Prostate gland (tissue), 2 donors: ENCODE measurements around the gene MAP1S. TPM values are rescaled to one million over a fixed set of nuclear protein-coding genes. Genes with fewer than 3 reads are reported as not detected.

ENCODE experiments used
- DNase-seq: peaks from one replicate; pipeline ENCODE4 v3.0.0-alpha.2; 2019; ENCODE audit warnings: low spot score
- H3K27ac ChIP-seq, 2 donors: fragments of 200-600 bp; sonication (generic); 2 replicates each; pipeline ENCODE4 v1.5.1; 2017 to 2019
- H3K27me3 ChIP-seq: fragments of 200-600 bp; sonication (generic); replicated peaks from 2 replicates; pipeline ENCODE4 v1.5.1; 2019; ENCODE audit not compliant: insufficient read depth
- H3K36me3 ChIP-seq, 2 donors: fragments of 200-600 bp; sonication (generic); 1 replicate in 1 of 2; 2 replicates in 1 of 2; pipeline versions ENCODE4 v1.5.1 to v1.8.1; 2017 to 2019
- H3K4me1 ChIP-seq: fragments of 200-600 bp; sonication (generic); replicated peaks from 2 replicates; pipeline ENCODE4 v1.5.1; 2019
- H3K4me3 ChIP-seq, 2 donors: fragments of 200-600 bp; sonication (generic); 2 replicates each; pipeline ENCODE4 v1.5.1; 2017 to 2019
- H3K9me3 ChIP-seq: fragments of 200-600 bp; sonication (generic); 2 replicates; pipeline ENCODE4 v1.5.1; 2017
- POLR2A ChIP-seq: fragments of 450-650 bp; IDR thresholded peaks from one replicate; pipeline ENCODE4 v1.6.1; 2016; ENCODE audit warnings: antibody characterized with exemption, mild to moderate bottlenecking
- POLR2AphosphoS5 ChIP-seq: sonication (generic); formaldehyde crosslinking; IDR thresholded peaks from one replicate; pipeline ENCODE4 v1.6.1; 2017; ENCODE audit warnings: antibody characterized with exemption
- WGBS: methylation state at CpG from one replicate; pipeline ENCODE4 v1.1.5; 2018; 5-methylcytosine and 5-hydroxymethylcytosine counted together
- intact Hi-C: fragments of 100-400 bp; cut with DNase I; formaldehyde crosslinking; loops from one replicate; pipeline ENCODE4 v1.14.2; 2022
- total RNA-seq, 2 donors: library from RNA; depleted of rRNA; stranded (reverse); fragments of >200 nt; gene quantifications; one replicate each; pipeline ENCODE4 v1.1.0, GENCODE V29; 2016
- TF ChIP-seq, protein P1 (sequence below), 4 experiments: fragments of 200-600 bp in 2 of 4; fragments of 450-650 bp in 2 of 4; sonication (generic) in 2 of 4; IDR thresholded peaks; 1 replicate in 3 of 4; 2 replicates in 1 of 4; pipeline ENCODE4 v1.5.1; 2016 to 2019; ENCODE audit warnings: antibody characterized with exemption in 4 of 4, mild to moderate bottlenecking in 2 of 4, moderate library complexity in 2 of 4

The MAP1S gene
- total RNA-seq, 2 donors from 2014 or later, result 34.9 to 61.1 TPM

DNA sequence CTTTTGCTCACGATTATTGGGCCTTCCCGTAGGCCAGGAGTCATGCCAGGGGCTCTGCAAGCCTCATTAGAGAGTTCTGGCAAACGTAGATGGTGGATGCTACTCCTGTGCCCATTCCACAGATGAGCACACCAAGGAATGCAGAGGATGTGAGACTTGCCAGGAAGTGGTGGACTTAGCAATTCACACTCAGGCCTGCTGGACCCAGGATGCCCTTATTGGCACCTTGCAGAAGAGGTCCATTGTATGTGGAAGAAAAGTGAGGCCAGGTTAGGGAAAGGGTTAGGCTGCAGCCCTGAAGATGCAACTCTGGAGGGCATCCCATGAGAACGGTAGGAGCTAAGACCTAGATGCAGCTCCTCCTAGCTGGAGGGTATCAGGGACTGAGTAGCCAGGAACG, 37.0 kb upstream of the MAP1S start:
- peaks cover 8% of the 10 kb centered on the region for H3K27me3 ChIP-seq
- WGBS, result 75% methylated on average over 5 of the region's 5 CpGs
- H3K4me1 ChIP-seq, result no peaks in the 10 kb centered on the region

DNA sequence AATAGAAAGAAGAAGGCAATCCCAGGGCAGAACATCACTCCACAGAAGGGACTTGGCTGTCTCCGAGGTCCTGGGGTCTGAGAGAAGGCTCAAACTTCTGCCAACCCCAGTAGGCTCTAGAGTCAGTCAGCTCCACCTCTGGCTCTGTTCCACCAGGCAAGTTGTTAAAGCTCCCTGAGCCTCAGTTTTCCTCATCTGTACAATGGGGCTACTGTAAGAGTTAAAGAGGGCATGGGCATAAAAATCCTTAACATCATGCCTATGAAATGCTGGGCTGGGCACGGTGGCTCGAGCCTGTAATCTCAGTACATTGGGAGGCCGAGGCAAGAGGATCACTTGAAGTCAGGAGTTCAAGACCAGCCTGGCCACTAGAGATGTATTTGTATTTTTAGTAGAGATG, 36.2 kb upstream of the MAP1S start:
- TF ChIP-seq POLR2AphosphoS5, result no peak
- TF ChIP-seq POLR2A, result no peak
- TF ChIP-seq, protein P1, sequence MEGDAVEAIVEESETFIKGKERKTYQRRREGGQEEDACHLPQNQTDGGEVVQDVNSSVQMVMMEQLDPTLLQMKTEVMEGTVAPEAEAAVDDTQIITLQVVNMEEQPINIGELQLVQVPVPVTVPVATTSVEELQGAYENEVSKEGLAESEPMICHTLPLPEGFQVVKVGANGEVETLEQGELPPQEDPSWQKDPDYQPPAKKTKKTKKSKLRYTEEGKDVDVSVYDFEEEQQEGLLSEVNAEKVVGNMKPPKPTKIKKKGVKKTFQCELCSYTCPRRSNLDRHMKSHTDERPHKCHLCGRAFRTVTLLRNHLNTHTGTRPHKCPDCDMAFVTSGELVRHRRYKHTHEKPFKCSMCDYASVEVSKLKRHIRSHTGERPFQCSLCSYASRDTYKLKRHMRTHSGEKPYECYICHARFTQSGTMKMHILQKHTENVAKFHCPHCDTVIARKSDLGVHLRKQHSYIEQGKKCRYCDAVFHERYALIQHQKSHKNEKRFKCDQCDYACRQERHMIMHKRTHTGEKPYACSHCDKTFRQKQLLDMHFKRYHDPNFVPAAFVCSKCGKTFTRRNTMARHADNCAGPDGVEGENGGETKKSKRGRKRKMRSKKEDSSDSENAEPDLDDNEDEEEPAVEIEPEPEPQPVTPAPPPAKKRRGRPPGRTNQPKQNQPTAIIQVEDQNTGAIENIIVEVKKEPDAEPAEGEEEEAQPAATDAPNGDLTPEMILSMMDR (IDR thresholded peaks at IDR 0.05), result no peak
- Histone ChIP-seq H3K9me3 (no peaks in the 10 kb centered on the region), H3K4me3 (no peak overlapping the region), H3K4me1 (no peaks in the 10 kb centered on the region), H3K27ac (no peak overlapping the region), H3K36me3 (no peaks in the 10 kb centered on the region), H3K27me3 (peaks cover 16% of the 10 kb centered on the region)
- WGBS, result 76% methylated on average over 4 of the region's 4 CpGs
- no peak for DNase-seq
- intact Hi-C loops, result no loop called here

More for the DNA sequence above, 37.0 kb upstream of the MAP1S start:
- H3K36me3 ChIP-seq, result no peaks in the 10 kb centered on the region
- intact Hi-C loops, result no loop called here
- H3K4me3 ChIP-seq, result no peak overlapping the region
- no peak for DNase-seq
- TF ChIP-seq POLR2A (no peak), POLR2AphosphoS5 (no peak)
- TF ChIP-seq, protein P1 (IDR thresholded peaks at IDR 0.05), result no peak
- H3K27ac ChIP-seq, result no peak overlapping the region
- no peaks in the 10 kb centered on the region for H3K9me3 ChIP-seq

DNA sequence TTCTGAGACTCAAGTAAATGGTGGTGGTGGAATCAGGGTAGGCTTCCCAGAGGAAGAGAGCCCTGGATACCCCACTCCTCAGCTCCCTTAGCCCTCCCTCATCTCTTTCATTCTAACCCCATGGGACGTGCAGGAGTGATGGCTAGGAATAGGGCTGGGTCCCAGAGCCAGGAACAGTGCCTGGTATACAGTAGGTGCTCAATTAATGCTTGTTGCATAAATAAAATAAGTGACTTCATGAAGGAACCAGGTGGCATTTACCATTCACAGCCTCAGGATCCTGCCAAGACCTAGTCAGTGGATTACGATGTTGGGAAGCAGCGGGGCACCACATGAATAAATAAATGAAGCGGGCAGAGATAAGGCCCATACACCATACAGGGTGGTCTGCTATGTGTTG, 35.0 kb upstream of the MAP1S start:
- no peaks in the 10 kb centered on the region for H3K36me3 ChIP-seq
- no peak overlapping the region for H3K27ac ChIP-seq
- H3K27me3 ChIP-seq, result peaks cover 19% of the 10 kb centered on the region
- H3K9me3 ChIP-seq, result no peaks in the 10 kb centered on the region
- intact Hi-C loops, result no loop called here
- DNase-seq, result no peak
- no peak for TF ChIP-seq POLR2A
- no peak for TF ChIP-seq POLR2AphosphoS5
- TF ChIP-seq, protein P1 (IDR thresholded peaks at IDR 0.05), result no peak
- no peak overlapping the region for H3K4me3 ChIP-seq
- no peaks in the 10 kb centered on the region for H3K4me1 ChIP-seq
- WGBS, result 75% methylated on average over 3 of the region's 4 CpGs

DNA sequence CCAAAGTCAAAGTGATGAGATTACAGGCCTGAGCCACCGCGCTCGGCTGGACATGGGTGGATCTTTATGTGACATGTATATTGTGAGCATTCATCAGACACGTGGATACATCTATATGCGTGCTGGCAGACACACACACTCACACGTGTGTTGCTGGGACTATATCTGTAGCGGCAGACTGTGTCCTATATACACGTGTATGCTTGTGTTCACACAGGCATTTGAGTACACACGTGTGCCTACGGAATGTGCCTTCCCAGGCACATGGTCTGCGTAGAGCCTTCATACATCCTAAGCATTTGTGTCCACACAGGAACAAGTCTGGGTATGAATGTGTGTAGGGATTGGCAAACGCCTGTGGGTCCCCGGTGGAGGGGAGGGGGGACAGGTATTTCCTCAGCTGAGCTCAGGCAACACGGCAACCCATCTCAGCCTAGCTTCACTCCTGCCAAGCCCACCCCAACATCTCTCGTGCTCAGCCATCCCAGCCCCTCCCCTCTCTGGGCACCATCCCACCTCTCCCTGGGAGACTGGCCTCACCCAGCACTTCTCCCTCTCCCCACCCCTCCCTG, 33.7 kb upstream of the MAP1S start:
- Histone ChIP-seq H3K4me3 (no peak overlapping the region), H3K36me3 (no peaks in the 10 kb centered on the region), H3K27me3 (peaks cover 19% of the 10 kb centered on the region), H3K9me3 (no peaks in the 10 kb centered on the region), H3K27ac (no peak overlapping the region), H3K4me1 (no peaks in the 10 kb centered on the region)
- intact Hi-C loops, result no loop called here
- WGBS, result 60% methylated on average over 14 of the region's 15 CpGs
- DNase-seq, result no peak
- no peak for TF ChIP-seq POLR2AphosphoS5
- TF ChIP-seq POLR2A, result no peak
- TF ChIP-seq, protein P1 (IDR thresholded peaks at IDR 0.05), result no peak

DNA sequence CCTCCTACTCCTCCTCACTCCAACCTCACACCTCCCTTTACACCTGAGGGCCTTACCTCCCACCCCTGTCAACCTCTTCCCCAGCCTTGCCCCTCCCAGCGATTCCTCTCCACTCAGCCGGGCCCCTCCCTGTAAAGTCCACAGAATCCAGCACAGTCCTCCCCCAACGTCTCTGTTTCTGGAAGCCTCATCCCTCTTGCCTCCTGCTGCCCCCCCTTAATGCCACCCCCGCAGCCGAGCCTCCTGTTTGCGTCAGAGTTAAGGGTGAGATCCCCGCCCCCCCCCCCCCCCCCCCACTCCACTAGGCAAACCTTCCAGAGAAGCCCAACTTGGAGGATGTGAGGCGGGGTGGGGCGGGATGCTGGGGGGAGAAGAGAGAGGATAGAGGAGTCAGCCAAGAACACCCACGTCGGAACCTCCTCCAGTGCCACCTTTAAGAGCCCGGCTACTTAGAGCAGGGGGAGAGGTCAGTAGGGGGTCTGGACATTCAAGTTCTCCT, 33.2 kb upstream of the MAP1S start:
- Histone ChIP-seq H3K4me3 (no peak overlapping the region), H3K9me3 (no peaks in the 10 kb centered on the region), H3K27me3 (peaks cover 19% of the 10 kb centered on the region), H3K36me3 (no peaks in the 10 kb centered on the region), H3K27ac (no peak overlapping the region), H3K4me1 (no peaks in the 10 kb centered on the region)
- no peak for TF ChIP-seq POLR2AphosphoS5
- no peak for TF ChIP-seq POLR2A
- TF ChIP-seq, protein P1 (IDR thresholded peaks at IDR 0.05), result no peak
- DNase-seq, result no peak
- intact Hi-C loops, result no loop called here
- WGBS, result 1% methylated on average over 12 of the region's 12 CpGs
